Measurements from ENCODE around the gene ALX4.

Gene ALX4

GRCh38 chr11:44347538-44347937, 37.6 kb upstream of the ALX4 start:
- WGBS, 2 experiments, result 86 to 88% methylated on average over 5 of the region's 5 CpGs
- Histone ChIP-seq H3K27me3 (ENCODE audit: control insufficient read depth, insufficient read depth, low read length, poor library complexity, severe bottlenecking) (no peaks in the 10 kb centered on the region), H3K9me3 (ENCODE audit: control insufficient read depth, low read length) (no peaks in the 10 kb centered on the region), H3K27ac (ENCODE audit: insufficient read depth, low read depth, low read length, poor library complexity, severe bottlenecking) (no peak overlapping the region), H3K36me3 (ENCODE audit: control insufficient read depth, insufficient read depth, low read length) (no peaks in the 10 kb centered on the region), H3K4me1 (ENCODE audit: control insufficient read depth, insufficient read depth, low read length) (peaks cover 14% of the 10 kb centered on the region), H3K4me3 (ENCODE audit: insufficient read depth, low read depth, low read length) (no peak overlapping the region)

GRCh38 chr11:44346983-44347382, 37.0 kb upstream of the ALX4 start:
- WGBS, 2 experiments, result 91 to 94% methylated on average over 6 of the region's 6 CpGs
- Histone ChIP-seq H3K4me1 (ENCODE audit: control insufficient read depth, insufficient read depth, low read length) (peaks cover 14% of the 10 kb centered on the region), H3K4me3 (ENCODE audit: insufficient read depth, low read depth, low read length) (no peak overlapping the region), H3K9me3 (ENCODE audit: control insufficient read depth, low read length) (no peaks in the 10 kb centered on the region), H3K27me3 (ENCODE audit: control insufficient read depth, insufficient read depth, low read length, poor library complexity, severe bottlenecking) (no peaks in the 10 kb centered on the region), H3K36me3 (ENCODE audit: control insufficient read depth, insufficient read depth, low read length) (no peaks in the 10 kb centered on the region), H3K27ac (ENCODE audit: insufficient read depth, low read depth, low read length, poor library complexity, severe bottlenecking) (no peak overlapping the region)

- Histone ChIP-seq H3K27ac (ENCODE audit: insufficient read depth, low read depth, low read length, poor library complexity, severe bottlenecking) (no peak overlapping the region), H3K9me3 (ENCODE audit: control insufficient read depth, low read length) (no peaks in the 10 kb centered on the region), H3K4me3 (ENCODE audit: insufficient read depth, low read depth, low read length) (no peak overlapping the region), H3K27me3 (ENCODE audit: control insufficient read depth, insufficient read depth, low read length, poor library complexity, severe bottlenecking) (no peaks in the 10 kb centered on the region), H3K4me1 (ENCODE audit: control insufficient read depth, insufficient read depth, low read length) (peaks cover 14% of the 10 kb centered on the region), H3K36me3 (ENCODE audit: control insufficient read depth, insufficient read depth, low read length) (no peaks in the 10 kb centered on the region)
- WGBS, 2 experiments, result 94 to 95% methylated on average over 3 of the region's 3 CpGs
Observed at GRCh38 chr11:44345781-44346180, 35.8 kb upstream of the ALX4 start.

- Histone ChIP-seq H3K27ac (ENCODE audit: insufficient read depth, low read depth, low read length, poor library complexity, severe bottlenecking) (no peak overlapping the region), H3K4me1 (ENCODE audit: control insufficient read depth, insufficient read depth, low read length) (peaks cover 14% of the 10 kb centered on the region), H3K36me3 (ENCODE audit: control insufficient read depth, insufficient read depth, low read length) (no peaks in the 10 kb centered on the region), H3K4me3 (ENCODE audit: insufficient read depth, low read depth, low read length) (no peak overlapping the region), H3K27me3 (ENCODE audit: control insufficient read depth, insufficient read depth, low read length, poor library complexity, severe bottlenecking) (peaks cover 3% of the 10 kb centered on the region), H3K9me3 (ENCODE audit: control insufficient read depth, low read length) (no peaks in the 10 kb centered on the region)
- WGBS, 2 experiments, result 93 to 95% methylated on average over 5 of the region's 5 CpGs
Observed at GRCh38 chr11:44344921-44345320, 35.0 kb upstream of the ALX4 start.

GRCh38 chr11:44344423-44344820, 34.5 kb upstream of the ALX4 start:
- Histone ChIP-seq H3K36me3 (ENCODE audit: control insufficient read depth, insufficient read depth, low read length) (no peaks in the 10 kb centered on the region), H3K27me3 (ENCODE audit: control insufficient read depth, insufficient read depth, low read length, poor library complexity, severe bottlenecking) (peaks cover 3% of the 10 kb centered on the region), H3K9me3 (ENCODE audit: control insufficient read depth, low read length) (no peaks in the 10 kb centered on the region), H3K4me1 (ENCODE audit: control insufficient read depth, insufficient read depth, low read length) (peaks cover 14% of the 10 kb centered on the region), H3K27ac (ENCODE audit: insufficient read depth, low read depth, low read length, poor library complexity, severe bottlenecking) (no peak overlapping the region), H3K4me3 (ENCODE audit: insufficient read depth, low read depth, low read length) (no peak overlapping the region)
- WGBS, 2 experiments, result 91 to 92% methylated on average over 7 of the region's 7 CpGs

- Histone ChIP-seq H3K27me3 (ENCODE audit: control insufficient read depth, insufficient read depth, low read length, poor library complexity, severe bottlenecking) (peaks cover 7% of the 10 kb centered on the region), H3K36me3 (ENCODE audit: control insufficient read depth, insufficient read depth, low read length) (no peaks in the 10 kb centered on the region), H3K4me1 (ENCODE audit: control insufficient read depth, insufficient read depth, low read length) (peaks cover 17% of the 10 kb centered on the region), H3K27ac (ENCODE audit: insufficient read depth, low read depth, low read length, poor library complexity, severe bottlenecking) (no peak overlapping the region), H3K9me3 (ENCODE audit: control insufficient read depth, low read length) (no peaks in the 10 kb centered on the region), H3K4me3 (ENCODE audit: insufficient read depth, low read depth, low read length) (no peak overlapping the region)
- 90 to 98% methylated on average over 5 of the region's 5 CpGs for WGBS, 2 experiments
Observed at GRCh38 chr11:44343778-44344422, 34.0 kb upstream of the ALX4 start.

- peaks cover 25% of the 10 kb centered on the region for H3K4me1 ChIP-seq (ENCODE audit: control insufficient read depth, insufficient read depth, low read length)
Observed at GRCh38 chr11:44342616-44343015, 32.7 kb upstream of the ALX4 start.

GRCh38 chr11:44340656-44341055, 30.7 kb upstream of the ALX4 start:
- 93 to 95% methylated on average over 5 of the region's 5 CpGs for WGBS, 2 experiments
- Histone ChIP-seq H3K27me3 (ENCODE audit: control insufficient read depth, insufficient read depth, low read length, poor library complexity, severe bottlenecking) (peaks cover 40% of the 10 kb centered on the region), H3K9me3 (ENCODE audit: control insufficient read depth, low read length) (no peaks in the 10 kb centered on the region), H3K4me3 (ENCODE audit: insufficient read depth, low read depth, low read length) (no peak overlapping the region), H3K4me1 (ENCODE audit: control insufficient read depth, insufficient read depth, low read length) (peaks cover 23% of the 10 kb centered on the region), H3K36me3 (ENCODE audit: control insufficient read depth, insufficient read depth, low read length) (no peaks in the 10 kb centered on the region), H3K27ac (ENCODE audit: insufficient read depth, low read depth, low read length, poor library complexity, severe bottlenecking) (no peak overlapping the region)

More at GRCh38 chr11:44342616-44343015, 32.7 kb upstream of the ALX4 start:
- Histone ChIP-seq H3K9me3 (ENCODE audit: control insufficient read depth, low read length) (no peaks in the 10 kb centered on the region), H3K27ac (ENCODE audit: insufficient read depth, low read depth, low read length, poor library complexity, severe bottlenecking) (no peak overlapping the region), H3K4me3 (ENCODE audit: insufficient read depth, low read depth, low read length) (no peak overlapping the region), H3K36me3 (ENCODE audit: control insufficient read depth, insufficient read depth, low read length) (no peaks in the 10 kb centered on the region), H3K27me3 (ENCODE audit: control insufficient read depth, insufficient read depth, low read length, poor library complexity, severe bottlenecking) (peaks cover 20% of the 10 kb centered on the region)
- 95% methylated on average over 2 to 4 of the region's 4 CpGs for WGBS, 2 experiments

- no peaks in the 10 kb centered on the region for H3K9me3 ChIP-seq (ENCODE audit: control insufficient read depth, low read length)
- peaks cover 51% of the 10 kb centered on the region for H3K27me3 ChIP-seq (ENCODE audit: control insufficient read depth, insufficient read depth, low read length, poor library complexity, severe bottlenecking)
- no peak overlapping the region for H3K27ac ChIP-seq (ENCODE audit: insufficient read depth, low read depth, low read length, poor library complexity, severe bottlenecking)
- H3K4me1 ChIP-seq (ENCODE audit: control insufficient read depth, insufficient read depth, low read length), result peaks cover 34% of the 10 kb centered on the region
- H3K36me3 ChIP-seq (ENCODE audit: control insufficient read depth, insufficient read depth, low read length), result no peaks in the 10 kb centered on the region
- WGBS, 2 experiments, result 92% methylated on average over 4 of the region's 4 CpGs
- no peak overlapping the region for H3K4me3 ChIP-seq (ENCODE audit: insufficient read depth, low read depth, low read length)
Observed at GRCh38 chr11:44339530-44339883, 29.6 kb upstream of the ALX4 start.

GRCh38 chr11:44338698-44339529, 29.0 kb upstream of the ALX4 start:
- Histone ChIP-seq H3K27me3 (ENCODE audit: control insufficient read depth, insufficient read depth, low read length, poor library complexity, severe bottlenecking) (peaks cover 55% of the 10 kb centered on the region), H3K9me3 (ENCODE audit: control insufficient read depth, low read length) (no peaks in the 10 kb centered on the region), H3K36me3 (ENCODE audit: control insufficient read depth, insufficient read depth, low read length) (no peaks in the 10 kb centered on the region), H3K4me1 (ENCODE audit: control insufficient read depth, insufficient read depth, low read length) (peaks cover 38% of the 10 kb centered on the region), H3K27ac (ENCODE audit: insufficient read depth, low read depth, low read length, poor library complexity, severe bottlenecking) (no peak overlapping the region), H3K4me3 (ENCODE audit: insufficient read depth, low read depth, low read length) (no peak overlapping the region)
- 74 to 78% methylated on average over 16 of the region's 16 CpGs for WGBS, 2 experiments
